ENCODE results near the gene USP48.

Gene USP48

DNA sequence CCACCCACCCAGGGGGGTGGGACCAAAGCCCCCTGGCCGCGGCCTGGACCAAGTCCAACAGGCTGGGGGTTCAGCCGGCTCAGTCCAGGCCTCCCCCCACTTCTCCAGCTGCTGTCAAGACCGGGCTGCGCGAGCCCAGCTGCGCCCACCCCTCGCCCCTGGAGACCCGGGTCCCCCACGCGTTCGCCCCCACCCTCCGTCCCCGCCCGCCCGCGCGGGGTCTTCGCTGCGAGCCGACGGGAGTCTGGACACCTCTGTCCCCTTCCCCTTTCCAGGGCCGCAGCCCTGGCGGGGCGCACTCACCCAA, 114.0 kb downstream of the USP48 start:
- no peak for DNase-seq (ENCODE audit: low spot score)

DNA sequence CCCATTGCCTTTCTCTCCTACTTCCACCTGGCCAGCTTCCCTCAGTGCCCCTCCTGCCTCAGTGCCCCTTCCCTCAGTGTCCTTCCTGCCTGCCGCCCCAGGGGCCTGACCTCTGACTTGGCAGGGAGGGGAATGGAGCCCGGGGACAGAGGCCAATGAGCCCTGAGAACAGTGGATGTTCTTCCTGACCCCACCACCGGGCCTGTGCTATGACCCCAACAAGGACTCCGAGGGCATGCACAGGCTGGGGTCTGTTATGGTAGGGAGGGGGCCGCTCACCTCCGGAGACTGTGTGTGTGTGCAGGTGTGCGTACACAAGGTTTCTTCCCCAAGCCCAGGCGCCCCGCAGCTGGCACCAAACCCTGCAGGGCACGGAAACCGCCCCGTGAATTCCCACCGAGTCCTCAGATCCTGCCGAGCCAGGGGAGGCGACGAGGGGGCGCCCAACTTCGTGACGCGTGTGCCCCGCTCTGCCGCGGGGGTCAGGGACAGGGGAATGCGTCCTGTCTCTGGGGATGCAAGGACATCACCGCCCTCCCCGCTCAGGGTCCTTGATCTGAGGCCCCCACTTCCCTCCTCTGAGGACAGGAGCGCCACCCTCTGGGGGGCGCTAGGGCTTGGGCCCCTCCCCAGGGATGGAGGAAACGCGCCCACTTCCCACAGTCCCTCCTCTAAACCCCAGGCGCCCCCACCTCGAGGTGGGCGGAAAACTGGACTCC, 114.6 kb downstream of the USP48 start:
- peak; percentile 12 for DNase-seq (ENCODE audit: low spot score)

DNA sequence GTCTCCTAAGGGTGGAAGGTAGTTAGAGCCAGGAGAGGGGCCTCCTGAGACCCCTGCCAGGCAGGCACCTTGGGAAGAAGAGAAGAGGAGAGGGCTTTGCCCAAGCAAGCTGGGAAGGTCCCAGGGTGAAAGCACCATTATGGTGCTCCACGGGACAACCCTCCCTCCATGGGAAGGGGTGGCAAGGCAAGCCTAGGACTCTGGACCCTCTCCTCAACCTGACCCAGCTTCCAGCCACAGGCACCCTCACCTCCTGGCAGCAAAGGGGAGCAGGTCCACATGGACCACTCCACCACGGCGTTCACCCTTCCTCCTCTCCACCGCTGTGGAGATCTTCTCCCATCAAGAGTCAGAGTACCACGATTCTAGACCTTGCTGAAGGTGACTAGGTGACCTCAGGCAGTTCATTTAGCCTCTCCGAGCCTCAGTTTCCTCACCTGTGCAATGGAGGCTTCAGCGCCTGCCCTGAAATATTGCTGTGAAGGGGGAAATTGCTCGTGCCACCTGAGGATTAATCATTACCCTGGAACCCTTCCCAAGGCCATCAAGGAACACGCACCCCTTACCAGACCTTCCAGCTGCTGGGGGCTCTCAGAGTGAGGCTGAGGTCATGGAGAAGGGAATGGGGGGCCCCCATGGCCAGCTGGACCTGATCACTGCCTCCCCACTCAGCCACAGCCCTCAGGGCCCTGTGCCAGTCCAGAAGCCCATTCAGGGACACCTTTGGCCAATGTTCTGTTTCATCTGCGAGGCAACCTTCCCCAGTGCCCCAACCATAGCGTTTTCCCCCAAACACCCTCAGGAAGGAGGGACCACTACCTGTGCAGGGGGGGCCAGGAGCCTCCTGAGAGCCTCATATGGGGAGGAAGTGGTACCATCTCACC, 115.4 kb downstream of the USP48 start:
- peak; percentile 7 for DNase-seq (ENCODE audit: low spot score)

DNA sequence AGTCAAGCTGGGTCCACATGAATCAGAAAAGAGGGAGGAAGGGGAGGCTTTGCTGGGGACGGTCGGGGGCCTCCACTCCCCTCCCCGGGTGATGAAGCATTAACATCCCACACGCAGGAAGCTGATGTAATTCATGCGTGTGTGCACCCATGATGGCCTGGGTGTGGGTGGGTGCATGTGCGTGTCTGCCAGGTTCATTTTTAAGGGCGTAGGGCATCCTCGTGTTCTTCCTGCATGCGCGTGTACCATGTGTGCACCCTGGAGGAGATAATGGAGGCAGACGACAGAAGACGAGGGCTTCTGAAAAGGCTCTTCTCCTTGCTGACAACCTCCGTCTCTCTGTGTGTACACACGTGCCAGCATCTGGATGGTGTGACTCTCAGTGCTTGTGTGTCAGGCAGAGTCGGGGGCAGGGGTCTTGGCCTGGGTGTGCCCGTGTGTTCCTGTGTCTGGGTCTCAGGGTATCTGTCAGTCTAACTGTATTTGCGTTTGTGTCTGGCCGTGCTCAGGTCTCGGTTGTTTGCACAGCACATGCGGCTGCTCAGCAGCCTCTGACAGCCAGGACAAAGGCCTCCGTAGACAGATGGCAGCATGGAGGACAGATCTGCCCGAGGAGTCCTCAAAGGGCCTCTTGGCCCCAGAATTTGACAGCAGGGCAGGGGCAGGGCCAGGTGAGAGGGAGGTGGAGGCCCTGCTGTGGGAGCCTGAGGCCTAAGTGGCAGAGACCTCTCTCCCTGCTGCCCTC, 116.2 kb downstream of the USP48 start:
- no peak for DNase-seq (ENCODE audit: low spot score)

GRCh38 chr1:21665711-21666575, 117.0 kb downstream of the USP48 start:
- DNase-seq (ENCODE audit: low spot score): peak; percentile 57

DNA sequence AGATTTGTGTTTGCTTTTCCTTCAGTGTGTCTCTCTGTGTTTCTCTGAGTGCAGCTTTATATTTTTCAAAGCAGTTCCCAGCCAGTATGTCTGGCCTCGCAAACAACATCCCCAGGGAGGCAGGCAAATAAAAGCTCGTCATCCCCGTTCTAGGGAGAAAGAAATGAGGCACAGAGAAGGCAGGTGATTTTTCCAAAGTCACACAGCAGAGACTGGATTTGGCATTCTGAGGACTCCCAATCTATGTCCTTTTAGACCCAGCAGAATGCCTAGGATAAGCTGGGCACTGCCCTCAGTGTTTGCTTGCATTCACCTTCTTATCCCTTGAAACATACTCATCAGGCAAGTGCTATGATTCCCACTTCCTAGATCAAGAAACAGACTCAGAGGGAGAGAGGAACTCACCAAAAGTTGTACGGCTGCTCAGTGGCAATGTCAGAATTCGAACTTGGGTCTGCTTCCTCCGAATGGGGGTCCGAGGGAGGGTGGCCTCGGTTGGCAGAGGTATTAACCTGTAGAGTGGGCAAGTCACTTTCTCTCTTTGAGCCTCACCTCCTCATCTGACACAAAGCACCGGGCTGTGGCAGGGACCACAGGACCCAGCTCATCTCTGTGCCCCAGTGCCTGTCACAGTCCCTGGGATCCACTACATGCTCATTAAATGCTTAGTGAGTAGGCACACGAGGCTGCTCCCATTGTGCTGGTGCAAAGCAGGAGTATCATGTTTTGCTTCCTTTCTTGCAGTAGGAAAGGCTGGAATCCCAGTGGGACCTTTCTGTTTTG, 118.0 kb downstream of the USP48 start:
- DNase-seq (ENCODE audit: low spot score): no peak

- DNase-seq (ENCODE audit: low spot score): no peak
These were observed 118.8 kb downstream of the USP48 start for GRCh38 chr1:21663951-21664805.

DNA sequence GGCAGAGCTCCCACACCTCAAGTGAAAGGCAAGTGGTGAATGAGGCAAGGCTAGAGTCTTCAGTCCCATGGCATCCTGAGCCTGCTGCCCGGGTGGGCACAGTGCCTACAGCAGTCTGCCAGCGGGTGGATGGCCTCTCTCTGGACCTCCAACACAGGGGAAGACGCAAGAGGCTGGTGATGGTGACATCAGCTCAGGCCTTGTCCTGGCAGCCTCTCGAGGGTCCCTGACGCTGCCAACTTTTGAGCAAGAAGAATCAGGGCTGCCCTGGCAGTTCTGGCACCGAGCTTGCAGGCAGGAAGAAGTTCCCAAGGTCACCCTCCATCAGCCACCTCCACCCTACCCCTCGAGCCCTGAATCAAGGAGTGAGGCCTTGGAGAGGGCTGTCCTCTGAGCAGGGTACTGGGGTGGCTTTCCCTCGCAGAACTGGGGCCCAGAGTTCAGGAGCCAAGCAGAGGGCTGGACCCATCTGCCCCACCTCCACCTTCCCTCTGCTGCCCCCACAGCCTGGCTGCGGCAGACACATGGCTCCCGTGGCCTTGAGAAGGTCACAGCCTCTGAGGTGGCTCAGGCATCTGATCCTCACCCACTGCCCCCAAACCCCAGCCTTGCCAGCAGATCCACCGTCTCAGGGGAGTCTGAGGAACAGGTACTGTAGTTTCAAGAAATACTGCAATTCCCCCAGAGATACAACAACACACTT, 119.5 kb downstream of the USP48 start:
- DNase-seq (ENCODE audit: low spot score): no peak

DNA sequence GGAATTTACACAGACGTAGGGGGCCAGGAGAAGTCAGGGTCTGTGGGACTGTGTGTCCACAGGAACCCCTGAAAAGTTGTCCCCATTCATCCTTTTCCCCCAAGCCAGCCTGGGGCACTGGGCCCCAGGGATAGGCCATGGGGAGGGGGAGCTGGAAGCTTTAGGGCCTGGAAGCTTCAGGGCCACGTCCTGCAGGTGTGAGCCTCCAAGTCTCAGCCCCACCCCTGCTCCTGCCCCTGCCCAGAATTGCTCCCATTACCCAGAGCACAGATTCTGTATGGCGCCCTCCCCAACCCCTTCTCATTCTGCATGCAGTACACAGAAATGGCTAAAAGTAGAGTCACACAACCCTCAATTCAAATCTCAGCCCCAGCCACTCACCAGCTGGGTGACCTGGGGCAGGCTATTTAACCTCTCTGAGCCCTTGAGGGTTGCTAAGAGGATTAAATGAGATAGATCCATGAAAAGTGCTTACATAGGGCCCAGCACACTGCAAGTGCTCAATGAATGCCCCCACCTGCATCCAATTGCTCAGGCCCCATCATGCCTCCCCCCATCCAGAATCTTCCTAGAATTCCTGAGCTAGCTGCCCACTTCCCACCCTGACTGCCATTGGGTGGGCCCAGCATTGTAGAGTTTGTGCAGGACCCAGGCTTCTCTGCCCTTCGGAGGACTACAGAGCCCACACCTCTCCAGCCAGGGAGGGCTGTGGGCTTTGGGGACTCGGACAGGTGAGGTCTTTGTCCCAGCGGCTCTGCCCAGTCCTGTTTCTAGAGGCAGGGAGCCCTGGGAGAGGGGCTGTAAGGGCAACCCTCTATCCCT, 120.3 kb downstream of the USP48 start:
- DNase-seq (ENCODE audit: low spot score): no peak

GRCh38 chr1:21661886-21662285, 121.1 kb downstream of the USP48 start:
- DNase-seq (ENCODE audit: low spot score): no peak

GRCh38 chr1:21659924-21660326, 123.0 kb downstream of the USP48 start:
- no peak for DNase-seq (ENCODE audit: low spot score)

- DNase-seq (ENCODE audit: low spot score): peak; percentile 96
These were observed 123.6 kb downstream of the USP48 start for GRCh38 chr1:21659099-21659923.

GRCh38 chr1:21657456-21658190, 125.3 kb downstream of the USP48 start:
- DNase-seq (ENCODE audit: low spot score): no peak

DNA sequence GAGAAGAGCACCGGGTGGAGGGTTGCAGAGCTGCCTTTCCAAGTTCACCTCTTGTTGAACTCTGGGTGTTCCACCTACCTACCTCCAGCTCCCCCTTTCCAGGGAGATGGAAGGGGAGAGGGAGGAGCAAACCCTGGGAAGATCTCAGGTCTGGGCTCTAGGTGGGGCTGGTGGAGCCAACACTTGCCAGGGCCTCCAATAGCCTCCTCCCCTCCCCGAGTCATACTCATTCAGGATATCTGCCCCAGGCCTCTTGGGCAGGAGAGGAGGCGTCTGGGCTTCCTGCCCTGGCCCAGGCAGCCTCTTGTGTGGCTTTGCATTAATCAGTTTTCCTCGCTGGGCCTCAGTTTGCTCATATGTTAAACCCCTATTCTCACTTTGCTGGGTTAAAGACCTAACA, 127.2 kb downstream of the USP48 start:
- DNase-seq (ENCODE audit: low spot score): no peak

DNA sequence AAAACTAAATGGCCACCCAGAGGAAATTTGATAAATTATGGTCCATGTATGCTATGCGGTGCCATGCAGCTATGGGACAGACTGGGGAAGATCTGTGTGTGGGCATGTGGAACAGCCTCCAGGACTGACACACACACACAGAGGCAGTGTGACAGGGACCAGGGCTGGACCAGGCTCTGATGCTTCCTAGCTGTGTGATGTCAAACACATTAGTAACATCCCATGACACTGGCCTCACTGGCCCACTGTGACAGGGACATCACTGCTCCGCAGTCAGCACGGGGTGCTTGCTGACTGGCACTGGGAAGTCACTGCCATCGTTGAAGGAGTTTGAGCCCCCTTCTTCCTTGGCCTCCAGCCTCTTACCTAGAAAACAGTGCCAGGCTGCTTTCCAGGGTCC, 127.7 kb downstream of the USP48 start:
- no peak for DNase-seq (ENCODE audit: low spot score)

DNA sequence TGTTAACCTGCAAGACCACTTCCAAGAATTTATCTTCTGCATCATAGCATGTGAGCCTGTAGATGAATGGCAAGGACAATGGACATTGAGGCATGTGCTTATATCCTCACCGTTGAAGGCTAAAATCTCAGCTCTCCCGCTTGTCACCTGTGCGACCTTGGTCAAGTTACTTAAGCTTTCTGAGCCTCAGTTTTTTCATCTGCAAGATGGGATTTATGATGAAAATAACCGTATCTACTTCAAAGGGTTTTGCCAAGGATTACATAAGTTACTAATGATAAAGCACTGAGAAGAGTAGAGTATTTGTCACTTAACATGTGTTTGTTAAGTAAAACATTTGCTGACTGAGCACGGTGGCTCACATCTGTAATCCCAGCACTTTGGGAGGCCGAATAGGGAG, 128.7 kb downstream of the USP48 start:
- DNase-seq (ENCODE audit: low spot score): no peak

DNA sequence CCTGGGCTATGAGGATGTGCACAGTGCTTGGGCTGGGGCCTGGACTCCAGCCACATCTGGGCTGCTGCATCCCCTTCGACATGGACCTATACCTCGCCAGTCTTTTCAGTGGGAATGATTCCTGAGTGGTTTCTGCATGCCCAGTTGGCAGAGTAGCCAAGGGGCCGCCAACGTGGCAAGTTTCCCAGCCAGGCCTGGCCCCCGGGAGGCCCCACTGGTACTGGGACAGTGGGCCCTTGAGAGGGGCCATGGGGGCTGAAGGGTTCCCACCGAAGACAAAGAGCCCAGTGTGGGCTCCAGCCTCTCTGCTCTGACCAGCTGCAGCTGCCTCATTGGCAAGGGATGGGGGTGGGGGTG, 129.2 kb downstream of the USP48 start:
- no peak for DNase-seq (ENCODE audit: low spot score)
